NCI-H2107 (cell line): Measurements from ENCODE around the gene TUBB.
"Not testable (repeated sequence)": the region's sequence is repeated elsewhere in the genome, so short reads cannot be mapped to it uniquely, and the experiment has no call there.

ENCODE experiments used
- DNase-seq: peaks from one replicate; lab custom pipeline; 2025; lab: John Stamatoyannopoulos, UW

Gene TUBB

DNA sequence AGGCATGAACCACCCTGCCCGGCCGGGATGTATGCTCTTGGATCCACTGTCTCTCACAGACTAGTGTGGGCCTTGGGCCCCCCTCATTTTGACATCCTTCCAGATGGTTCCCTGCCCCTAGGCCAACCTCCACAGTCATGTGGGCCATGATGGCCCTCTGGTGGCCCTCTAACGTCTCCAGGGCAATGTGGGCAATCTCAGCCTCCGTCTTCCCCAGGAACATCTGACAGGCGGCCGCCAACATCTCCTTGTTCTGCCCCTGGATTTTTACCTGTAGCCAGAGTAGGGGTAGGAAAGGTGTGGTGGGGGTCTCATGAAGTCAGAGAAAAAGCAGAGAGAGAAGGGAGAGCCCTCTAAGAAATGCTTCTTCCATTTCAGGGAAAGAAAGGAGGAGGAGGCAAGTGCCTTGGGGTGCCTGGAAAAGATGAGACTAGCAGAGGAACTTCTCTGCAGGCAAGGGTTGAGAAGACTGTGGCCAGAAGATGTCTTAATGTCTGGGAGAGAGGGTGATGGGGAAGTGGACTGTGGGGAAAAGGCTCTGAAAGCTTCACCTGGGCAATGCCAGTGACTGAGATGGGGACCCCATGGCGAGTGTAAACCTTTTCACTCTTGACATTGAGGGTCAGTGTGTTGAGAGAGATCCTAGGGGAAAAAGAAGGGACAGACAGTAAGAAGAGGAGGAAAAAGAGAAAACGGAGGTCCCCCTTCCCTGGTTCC, 21.1 kb downstream of the TUBB start:
- no peak for DNase-seq

DNA sequence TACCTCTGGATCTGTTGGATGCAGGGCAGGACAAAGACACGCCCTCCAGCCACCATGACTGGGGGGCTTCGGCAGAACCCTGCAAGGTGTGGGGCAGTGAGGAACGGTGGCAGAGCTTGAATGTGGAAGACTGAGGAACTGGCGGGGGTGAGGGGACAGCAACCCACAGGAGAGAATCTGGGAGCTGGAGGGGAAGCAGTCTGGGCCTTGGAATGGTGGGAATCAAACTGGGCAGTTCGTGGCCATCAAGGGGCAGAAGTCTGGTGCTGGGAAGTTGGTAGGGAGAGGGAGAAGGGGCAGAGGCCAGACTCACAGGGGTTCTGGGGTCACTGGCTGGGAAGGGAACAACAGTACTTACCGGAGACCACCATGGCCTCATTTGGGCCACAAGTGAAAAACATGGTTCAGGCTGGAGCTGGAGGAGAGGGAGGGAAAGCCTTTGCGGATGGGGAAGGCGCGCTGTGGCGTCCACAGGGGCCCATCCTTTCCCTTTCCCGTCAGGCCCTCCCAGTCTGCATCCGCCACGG, 21.7 kb downstream of the TUBB start:
- DNase-seq = no peak

DNA sequence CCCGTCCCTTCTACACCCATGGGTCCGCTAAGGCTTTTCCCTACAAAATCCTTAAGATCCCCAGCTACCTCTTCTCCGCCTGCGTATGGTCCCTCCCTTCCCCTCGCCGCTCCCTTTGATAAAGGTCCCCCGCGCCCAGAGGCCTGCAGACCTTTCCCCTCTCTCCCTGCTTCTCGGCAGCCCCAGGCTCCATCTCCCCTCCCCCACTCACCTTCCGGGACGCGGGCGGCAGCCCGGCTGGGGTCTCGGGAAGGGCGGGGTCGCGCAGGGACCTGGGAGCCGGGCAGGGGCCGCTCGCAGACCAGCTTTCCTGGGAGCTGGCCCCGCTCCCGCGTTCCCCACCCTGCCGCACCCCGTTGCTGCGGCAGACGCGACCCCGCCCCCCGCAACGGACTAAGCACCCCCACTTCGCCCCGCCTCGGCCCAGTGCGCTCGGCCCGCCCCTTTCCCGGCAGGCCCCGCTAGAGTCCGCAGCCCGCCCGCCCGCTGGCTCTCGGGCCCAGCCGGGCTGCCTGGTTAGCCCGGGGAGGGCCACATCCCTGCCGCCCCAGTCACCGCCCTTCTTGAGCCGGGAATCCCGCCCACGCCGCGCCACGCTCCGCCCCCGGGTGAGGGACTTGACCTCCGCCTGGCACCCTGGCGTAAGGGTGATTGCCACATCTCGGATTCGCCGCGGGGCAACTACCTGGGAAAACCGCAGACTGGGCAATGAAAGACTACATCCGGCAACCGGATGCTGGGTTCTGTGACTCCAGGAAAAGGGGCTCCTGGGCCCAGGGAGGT, 22.4 kb downstream of the TUBB start, which contains the start of gene FLOT1:
Gene FLOT1, minus strand, starts transcription at position 372 of the 783 bp plus-strand sequence. CDS start 498 bp downstream, outside the sequence.
- peak; percentile 39 for DNase-seq

DNA sequence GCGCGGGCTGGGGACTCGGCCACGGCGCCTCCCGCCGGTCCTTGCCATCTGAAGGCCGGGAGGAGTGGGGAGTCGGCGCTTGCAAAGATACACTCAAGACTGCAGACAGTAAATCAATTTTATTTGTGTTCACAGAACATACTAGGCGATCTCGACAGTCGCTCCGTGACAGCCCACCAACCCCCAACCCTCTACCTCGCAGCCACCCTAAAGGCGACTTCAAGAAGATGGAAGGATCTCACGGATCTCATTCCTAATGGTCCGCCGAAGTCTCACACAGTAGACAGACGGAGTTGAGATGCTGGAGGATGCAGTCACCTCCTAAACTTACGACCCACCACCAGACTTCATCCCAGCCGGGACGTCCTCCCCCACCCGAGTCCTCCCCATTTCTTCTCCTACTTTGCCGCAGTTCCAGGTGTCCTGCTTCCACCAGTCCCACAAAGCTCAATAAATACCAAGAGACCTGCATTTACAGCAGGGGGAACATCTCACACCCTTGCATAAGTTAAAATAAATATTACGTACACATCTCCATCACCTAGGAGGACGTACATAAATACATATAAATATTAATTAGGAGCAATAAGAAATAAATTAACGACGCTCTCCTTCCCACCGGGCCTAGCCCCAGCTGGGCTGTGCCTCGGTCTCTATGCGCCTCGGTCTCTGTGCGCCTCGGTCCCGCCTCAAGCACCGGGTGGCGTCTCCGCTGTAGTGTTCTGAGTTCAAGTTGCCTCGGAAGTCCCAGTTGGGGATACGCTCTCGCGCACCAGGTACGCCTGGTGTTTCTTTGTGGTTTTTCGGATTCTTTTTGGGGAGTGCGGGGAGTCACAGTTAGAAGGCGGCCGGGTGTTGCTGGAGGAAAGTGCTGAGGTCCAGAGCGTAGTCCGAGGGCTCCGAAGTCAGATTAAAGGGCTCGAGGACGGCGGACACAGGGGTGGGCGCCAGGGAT, 23.2 kb downstream of the TUBB start:
- DNase-seq = no peak

DNA sequence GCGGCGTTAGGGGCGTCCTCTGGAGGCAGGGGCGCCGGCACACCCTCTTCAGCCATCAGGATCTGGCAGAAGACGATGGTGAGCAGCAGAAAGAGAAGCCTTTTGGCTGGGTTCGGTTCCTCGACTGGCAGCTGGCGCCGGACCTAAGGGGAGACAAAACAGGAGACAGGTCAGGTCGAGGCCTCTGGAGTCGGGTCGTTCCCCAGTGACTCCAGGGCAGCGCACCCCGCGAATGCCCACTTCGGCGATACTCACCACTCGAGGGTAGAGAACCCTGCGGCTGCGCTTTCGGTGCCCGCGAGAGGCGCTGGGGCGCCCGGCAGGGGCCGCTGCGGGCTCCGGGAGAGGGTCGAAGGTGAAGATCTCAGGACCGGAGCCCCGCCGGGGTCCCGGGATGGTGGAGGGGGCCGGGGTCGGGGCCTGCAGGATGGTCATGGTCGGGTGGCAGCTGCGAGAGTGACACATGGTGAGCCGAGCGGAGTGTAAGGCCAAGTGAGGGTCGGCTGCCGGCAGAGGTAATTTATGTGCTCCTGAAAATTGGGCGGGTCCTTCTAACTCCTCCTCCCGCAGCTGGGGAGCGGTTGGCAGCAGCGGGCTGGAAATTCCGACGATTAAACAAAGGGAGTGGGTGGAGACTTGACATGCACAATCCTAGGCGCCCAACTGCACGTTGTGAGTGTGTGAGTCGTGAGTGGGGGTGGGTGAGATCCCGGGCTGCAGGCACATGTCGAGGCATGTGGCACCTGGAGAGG, 24.1 kb downstream of the TUBB start, which contains the start of gene IER3:
Gene IER3, minus strand, starts transcription at position 494 of the 752 bp plus-strand sequence. Its CDS starts 29 bp downstream, at position 465.
- no peak for DNase-seq

- no peak for DNase-seq
Observed at GRCh38 chr6:30747300-30747687, 27.1 kb downstream of the TUBB start.

DNA sequence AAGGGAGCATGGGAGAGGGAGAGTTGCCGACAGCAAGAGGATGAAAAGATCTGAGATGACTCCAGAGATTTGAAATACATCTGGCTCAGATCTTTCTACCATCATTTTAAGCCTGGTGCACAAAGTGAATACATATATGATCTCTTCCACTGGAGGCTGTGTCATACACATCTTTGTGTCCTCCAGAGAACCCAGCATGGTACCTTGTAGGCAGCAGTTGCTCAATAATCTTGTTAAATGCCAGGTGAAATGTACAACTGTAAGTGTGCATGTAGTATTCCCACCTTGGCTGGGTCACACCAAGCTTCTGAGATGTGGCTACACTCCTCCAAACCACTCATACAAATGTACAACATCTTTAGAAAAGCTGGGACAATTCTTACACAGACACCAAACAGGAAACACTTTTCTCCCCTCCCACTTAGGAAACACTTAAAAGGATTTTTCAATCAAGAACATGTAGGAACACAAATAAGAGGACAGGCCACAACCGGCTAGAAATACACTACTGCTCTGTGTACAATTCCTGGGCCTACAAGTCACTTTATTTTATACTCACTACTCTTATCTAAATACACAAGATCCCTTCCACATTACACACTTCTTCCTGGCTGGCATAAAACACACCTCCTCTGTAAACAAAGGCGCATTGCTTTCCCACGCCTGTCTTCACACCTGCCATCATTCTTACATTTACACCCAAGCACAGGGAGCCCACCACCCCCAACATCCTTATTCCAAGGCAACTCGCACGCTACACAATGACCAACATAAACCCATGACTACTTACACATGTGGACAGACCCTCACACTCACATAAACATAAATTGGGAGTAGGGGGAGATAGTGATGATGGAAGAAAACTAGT, 28.0 kb downstream of the TUBB start:
- DNase-seq = no peak

GRCh38 chr6:30748851-30749540, 28.8 kb downstream of the TUBB start:
- DNase-seq = no peak

DNA sequence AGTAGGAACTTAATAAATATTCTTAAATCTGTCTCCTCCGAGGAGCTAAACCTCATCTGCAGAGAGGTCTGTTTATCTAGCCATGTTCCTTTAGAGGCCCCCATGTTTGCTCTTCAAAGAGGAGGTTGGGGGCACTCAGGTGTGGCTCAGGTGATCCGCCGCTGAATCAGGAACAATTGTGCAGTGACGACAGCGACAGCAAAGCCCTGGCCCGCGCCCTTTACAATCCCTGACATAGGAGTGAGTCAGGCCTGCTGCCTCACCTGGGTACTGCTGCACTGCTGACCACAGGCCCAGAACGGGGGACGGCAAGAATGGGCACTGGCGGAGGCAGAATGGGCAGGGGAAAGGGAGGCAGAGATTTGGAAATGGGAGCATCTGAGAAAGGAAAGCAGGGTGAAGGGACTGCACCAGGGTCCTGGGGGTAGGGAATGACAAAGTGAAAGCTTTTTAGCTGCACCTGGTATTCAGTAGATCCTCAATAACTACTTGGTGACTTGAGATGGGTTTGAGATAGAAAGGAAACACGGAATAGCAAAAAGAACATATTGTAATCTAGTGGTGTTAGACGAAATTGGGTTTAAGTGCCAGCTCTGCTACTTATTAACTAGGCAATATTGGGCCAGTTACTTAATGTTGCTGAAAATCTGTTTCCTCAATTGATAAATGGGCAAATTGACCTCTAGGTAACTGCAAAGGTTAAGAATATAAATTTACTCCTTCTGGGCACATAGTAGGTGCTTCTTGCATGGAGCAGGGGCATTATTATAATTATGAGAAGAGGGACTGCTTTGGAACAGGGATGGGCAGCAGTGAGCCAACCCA, 29.6 kb downstream of the TUBB start:
- DNase-seq = no peak

DNA sequence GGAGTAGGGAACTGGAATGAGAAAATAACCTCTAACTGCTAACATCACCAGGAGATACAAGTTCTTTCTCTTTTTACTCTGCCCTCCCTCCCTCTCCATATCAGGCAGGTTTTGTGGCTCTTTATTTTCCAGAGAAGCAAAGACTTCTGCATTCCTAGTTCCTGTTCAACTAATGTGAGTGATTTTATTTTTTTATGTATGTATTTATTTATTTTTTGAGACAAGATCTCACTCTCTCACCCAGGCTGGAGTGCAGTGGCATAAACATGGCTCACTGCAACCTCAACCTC, 30.2 kb downstream of the TUBB start:
- DNase-seq = no peak

GRCh38 chr6:30752157-30752927, 32.2 kb downstream of the TUBB start:
- no peak for DNase-seq

DNA sequence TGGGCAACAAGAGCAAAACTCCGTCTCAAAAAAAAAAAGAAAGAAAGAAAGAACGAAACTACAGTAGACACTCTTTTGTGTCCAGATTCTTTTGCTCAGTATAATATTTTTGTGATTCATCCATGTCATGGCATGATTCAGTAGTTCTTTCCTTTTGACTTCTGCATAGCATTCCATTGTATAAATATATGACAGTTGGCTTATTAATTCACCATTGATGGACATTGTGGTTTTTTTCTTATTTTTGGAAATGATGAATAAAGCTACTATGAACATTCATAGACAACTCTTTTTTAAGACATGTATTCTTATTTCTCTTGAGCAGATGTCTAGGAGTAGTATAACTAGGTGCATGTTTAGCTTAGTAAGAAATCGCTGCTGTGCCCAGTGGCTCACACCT, 34.5 kb downstream of the TUBB start:
- DNase-seq = no peak

GRCh38 chr6:30756405-30757003, 36.4 kb downstream of the TUBB start:
- DNase-seq = not testable (repeated sequence)

GRCh38 chr6:30757261-30757904, 37.2 kb downstream of the TUBB start:
- no peak for DNase-seq

DNA sequence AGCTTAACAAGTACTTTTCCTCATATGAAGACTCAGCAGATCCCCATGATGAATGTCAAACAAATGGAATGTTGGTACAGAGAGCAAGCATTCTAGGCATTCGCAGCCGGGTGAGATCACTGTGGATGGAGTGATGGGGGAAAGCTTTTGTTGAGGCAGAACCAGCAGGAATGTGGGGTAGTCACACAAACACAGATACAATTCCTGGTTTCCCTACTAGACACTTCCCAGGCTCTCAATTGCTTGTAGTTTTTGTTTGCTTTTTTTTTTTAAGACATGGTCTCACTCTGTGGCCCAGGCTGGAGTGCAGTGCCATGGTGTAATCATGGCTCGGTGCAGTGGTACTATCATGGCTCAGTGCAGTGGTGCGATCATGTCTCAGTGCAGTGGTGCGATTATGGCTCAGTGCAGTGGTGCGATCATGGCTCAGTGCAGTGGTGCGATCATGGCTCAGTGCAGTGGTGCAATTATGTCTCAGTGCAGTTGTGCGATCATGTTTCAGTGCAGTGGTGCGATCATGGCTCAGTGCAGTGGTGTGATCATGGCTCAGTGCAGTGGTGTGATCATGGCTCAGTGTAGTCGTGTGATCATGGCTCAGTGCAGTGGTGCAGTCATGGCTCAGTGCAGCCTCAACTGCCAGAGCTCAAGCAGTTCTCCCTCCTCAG, 39.6 kb downstream of the TUBB start:
- DNase-seq = no peak

- no peak for DNase-seq
Observed at GRCh38 chr6:30760549-30760948, 40.4 kb downstream of the TUBB start.
